DMS 273 (cell line): ENCODE results near the gene EDA.
A peak's percentile ranks its signal among the peaks of the same experiment; 100 is the strongest.
"Not testable (repeated sequence)": the region's sequence is repeated elsewhere in the genome, so short reads cannot be mapped to it uniquely, and the experiment has no call there.

ENCODE experiments used
- DNase-seq: peaks from one replicate; lab custom pipeline; 2025; ENCODE audit not compliant: unreplicated experiment; lab: John Stamatoyannopoulos, UW

EDA gene

DNA sequence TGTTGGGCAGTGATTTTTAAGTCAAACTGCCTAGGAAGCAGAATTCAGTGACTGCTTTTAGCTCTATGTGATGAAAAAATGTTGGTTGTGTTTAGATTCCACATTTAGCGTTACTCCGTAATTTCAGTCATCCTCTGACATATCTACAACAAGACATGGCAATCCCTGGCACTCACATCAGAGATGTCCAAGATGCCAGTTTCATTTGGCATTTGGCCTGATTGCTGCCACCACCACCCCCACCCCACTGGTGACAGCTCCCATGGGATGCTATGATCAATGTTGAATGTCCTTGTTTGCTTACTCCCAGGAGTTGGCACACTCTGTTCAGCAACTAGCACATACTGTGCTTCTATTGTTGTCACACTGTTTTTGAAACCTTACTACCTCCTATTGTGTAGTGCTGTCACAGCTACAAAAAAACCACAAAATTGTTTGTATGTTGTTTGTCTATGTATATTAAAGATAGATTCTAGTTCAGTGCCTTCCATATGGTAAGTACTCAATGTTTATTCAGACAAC is 332.4 kb downstream of the EDA start:
- DNase-seq, result no peak

GRCh38 chrX:69951753-69952152 is 335.8 kb downstream of the EDA start:
- no peak for DNase-seq

- DNase-seq, result no peak
Observed at GRCh38 chrX:69959712-69960111, 343.8 kb downstream of the EDA start.

DNA sequence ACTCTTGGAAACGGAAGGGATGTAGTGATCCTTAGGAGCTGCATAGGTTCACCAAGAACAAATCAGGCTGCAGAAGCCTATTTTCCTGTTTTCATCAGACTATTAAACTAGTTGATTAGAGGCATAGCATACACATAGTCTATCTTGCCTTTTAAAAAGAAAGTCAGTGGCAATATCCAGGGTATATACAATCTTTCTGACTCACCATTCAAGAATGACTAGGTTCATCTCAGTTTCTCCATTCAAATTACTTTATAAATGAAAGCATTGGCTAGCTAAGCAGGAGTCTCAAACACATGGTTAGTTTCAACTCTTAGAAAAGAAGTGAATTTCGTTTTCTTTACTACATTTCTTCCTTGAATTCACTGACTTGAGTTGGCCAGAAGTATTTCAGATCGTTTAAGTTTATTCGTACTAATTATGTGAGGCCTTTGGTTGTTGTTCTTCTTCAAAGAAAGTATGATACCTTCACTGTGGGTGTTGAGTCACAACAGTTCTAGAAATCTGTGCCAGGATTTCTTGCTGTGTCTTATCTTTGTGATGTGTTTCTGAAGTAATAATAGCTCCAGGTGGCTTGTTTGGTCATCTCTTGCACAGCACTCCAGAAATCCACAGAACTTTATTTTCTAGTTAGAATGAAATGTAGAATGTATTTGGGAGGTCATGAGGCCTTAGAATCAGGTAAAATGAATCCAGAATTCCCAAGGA is 345.6 kb downstream of the EDA start:
- no peak for DNase-seq

- peak; percentile 73 for DNase-seq
Observed at GRCh38 chrX:69968950-69969349, 353.0 kb downstream of the EDA start.

DNA sequence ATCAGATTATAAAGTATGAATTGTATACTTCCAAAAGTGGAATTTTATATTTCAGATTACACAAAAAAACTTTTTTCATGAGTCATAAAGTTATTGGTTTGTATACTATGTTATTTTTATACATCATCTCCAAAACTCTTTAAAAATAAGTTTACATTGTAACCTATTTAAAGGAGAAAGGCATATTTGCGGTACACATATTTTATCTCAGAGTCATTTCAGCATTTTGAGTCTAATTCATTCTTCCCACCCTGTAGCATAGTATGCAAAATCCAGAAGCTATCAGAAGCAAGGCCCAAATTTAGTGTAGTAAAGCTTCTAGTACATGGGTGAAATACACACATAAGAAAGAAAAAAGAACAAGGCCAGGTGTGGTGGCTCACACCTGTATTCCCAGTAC is 353.5 kb downstream of the EDA start:
- DNase-seq, result no peak

- peak; percentile 97 for DNase-seq
Observed at GRCh38 chrX:69987691-69988090, 371.8 kb downstream of the EDA start.

DNA sequence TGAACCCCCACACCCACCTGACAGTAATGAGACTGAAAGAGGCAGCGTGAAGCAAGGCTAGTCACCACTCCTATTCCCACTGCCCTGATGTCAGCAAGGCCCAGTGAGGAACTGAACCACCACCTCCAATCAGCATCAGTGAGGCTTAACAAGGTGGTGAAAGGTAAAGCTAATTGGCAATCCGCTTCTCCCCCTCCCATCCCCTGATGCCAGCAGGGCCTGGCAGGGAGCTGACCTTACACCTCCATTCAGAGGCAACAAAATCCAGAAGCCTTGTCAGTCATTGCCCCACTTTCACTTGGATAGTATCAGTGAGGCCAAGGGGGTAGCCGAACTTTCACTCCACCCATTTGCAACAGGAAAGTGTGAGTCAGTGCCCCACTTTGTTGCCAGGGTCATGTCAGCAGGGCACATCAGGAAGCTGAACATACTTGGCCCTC is 373.1 kb downstream of the EDA start:
- DNase-seq, result peak; percentile 24

- peak; percentile 86 for DNase-seq
Observed at GRCh38 chrX:69991685-69992084, 375.8 kb downstream of the EDA start.

- no peak for DNase-seq
Observed at GRCh38 chrX:69993494-69993893, 377.6 kb downstream of the EDA start.

- peak; percentile 43 for DNase-seq
Observed at GRCh38 chrX:69995362-69996112, 379.6 kb downstream of the EDA start.

GRCh38 chrX:69996113-69996468 is 380.2 kb downstream of the EDA start:
- no peak for DNase-seq

DNA sequence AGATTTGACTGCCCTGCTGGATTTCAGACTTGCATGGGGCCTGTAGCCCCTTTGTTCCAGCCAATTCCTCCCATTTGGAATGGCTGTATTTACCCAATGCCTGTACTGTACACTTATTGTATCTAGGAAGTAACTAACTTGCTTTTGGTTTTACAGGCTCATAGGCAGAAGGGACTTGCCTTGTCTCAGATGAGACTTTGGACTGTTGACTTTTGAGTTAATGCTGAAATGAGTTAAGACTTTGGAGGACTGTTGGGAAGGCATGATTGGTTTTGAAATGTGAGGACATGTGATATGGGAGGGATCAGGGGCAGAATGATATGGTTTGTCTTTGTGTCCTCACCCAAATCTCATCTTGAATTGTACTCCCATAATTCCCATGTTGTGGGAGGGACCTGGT is 382.4 kb downstream of the EDA start:
- not testable (repeated sequence) for DNase-seq

- peak; percentile 63 for DNase-seq
Observed at GRCh38 chrX:70001269-70001668, 385.4 kb downstream of the EDA start.

- DNase-seq, result no peak
Observed at GRCh38 chrX:70001708-70002341, 385.9 kb downstream of the EDA start.

DNA sequence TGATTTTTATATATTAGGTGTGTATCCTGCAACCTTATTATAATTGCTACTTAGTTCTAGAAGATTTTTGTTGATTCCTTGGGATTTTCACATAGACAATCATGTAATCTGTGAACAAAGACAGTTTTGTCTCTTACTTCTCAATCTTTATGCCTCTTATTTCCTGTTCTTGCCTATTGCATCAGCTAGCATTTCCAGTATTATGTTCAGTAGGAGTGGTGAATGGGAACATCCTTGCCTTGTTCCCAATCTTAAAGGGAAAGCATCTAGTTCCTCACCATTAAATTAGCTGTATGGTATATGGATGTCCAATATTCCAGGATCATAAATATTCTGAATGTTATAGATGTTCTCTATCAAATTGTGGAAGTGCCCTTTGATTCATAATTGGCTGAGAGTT is 392.0 kb downstream of the EDA start:
- DNase-seq, result no peak

DNA sequence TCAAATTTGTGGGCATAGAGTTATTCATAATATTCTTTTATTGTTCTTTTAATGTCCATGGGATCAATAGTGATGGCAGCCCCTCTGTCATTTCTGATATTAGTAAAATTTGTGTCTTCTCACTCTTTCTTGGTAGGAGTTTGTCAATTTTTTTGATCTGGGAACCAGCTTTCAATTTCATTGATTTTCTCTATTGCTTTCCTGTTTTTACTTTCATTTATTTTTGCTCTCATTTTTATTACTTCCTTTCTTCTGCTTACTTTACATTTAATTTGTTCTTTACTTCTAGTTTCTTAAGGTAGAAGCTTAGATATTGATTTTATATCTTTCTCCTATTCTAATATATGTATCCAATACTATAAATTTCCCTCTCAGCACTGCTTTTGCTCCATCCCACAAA is 393.1 kb downstream of the EDA start:
- no peak for DNase-seq

DNA sequence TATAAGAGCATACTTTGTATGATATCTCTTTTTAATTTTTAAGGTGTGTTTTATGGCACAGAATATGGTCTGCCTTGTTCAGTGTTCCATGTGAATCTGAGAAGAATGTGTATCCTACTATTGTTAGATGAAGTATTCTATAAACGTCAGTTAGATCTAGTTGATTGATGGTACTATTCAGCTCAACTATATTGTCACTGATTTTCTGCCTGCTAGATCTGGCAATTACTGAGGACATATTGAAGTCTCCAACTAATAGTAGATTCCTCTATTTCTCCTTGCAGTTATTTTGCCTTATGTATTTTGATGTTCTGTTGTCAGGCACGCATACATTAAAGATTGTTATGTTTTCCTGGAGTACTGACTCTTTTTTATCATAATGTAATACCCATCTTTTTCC is 394.1 kb downstream of the EDA start:
- no peak for DNase-seq

DNA sequence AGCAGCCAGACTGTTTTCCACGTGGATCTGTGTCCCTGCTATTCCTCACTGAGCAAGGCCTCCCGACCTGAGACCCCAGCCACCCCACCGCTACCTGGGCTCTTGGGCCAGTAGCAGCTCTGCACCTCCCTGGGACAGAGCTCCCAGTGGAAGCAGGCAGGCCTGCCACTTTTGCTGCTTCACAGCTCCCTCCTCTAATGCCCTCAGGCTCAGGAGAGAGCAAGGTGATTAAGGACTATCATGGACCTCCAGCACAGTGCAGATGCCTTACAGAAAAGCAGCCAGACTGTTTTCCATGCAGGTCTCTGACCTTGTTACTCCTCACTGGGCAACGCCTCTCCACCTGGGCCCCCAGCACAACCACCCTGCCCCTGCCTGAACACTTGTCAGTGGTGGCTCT is 396.8 kb downstream of the EDA start:
- DNase-seq, result no peak

GRCh38 chrX:70013466-70014381 is 397.8 kb downstream of the EDA start:
- peak; percentile 71 for DNase-seq

GRCh38 chrX:70016513-70016912 is 400.6 kb downstream of the EDA start:
- DNase-seq, result no peak
